ENCODE measurements around the gene DNAJA3.

DNAJA3 gene

DNA sequence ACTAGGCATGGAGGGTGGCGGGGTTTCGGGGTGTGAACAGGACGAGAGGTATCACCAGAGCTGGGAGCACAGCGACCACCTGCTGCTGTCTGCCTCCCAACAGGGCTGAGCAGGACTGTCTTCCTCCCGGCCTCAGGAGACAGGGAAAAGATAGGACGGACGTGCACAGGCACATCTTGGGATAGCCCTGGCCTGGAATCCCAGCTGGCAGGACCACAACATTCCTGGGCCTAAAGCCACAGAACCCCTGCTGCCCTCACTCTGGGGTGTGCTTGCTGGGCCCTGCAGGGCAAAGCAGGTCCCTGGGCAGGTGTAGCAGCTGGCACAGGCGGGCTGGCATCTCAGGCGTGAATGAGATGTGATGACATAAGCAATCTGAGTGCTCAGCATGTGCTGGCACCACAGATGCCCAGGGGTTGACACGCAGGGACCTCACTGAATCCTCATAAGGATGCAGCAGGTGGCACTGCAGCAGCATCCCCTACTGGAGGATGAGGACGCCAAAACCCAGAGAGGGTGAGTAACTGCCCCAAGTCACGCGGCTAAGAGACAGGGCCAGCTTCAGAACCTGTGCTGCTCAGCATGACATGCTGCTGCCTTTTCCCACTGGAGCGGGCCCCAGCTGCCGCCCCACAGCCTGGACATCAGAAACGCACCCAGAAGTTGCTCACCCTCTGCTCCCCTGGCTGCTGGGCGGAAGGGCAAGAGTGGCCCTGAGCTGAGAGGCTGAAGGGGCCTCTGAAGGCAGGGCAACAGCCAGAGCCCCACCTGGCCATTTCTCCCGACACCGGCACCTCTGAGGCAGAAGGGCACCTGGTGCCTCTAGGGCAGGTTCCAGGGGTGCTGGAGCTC lies 16.4 kb upstream of the DNAJA3 start:
- TF ChIP-seq SNAI2 (CRISPR knock-in tag; IDR thresholded peaks at IDR 0.05) (no peak), ZNF70 (CRISPR knock-in tag; IDR thresholded peaks at IDR 0.05) (no peak), BACH2 (CRISPR knock-in tag; IDR thresholded peaks at IDR 0.05; ENCODE audit: borderline replicate concordance) (no peak), ESRRG (CRISPR knock-in tag; IDR thresholded peaks at IDR 0.05) (no peak), ISL1 (CRISPR knock-in tag; IDR thresholded peaks at IDR 0.05) (no peak), OSR1 (CRISPR knock-in tag; IDR thresholded peaks at IDR 0.05) (no peak), TCF4 (CRISPR knock-in tag; IDR thresholded peaks at IDR 0.05; ENCODE audit: borderline replicate concordance) (no peak), RARB (CRISPR knock-in tag; IDR thresholded peaks at IDR 0.05) (no peak), GLIS3 (CRISPR knock-in tag; IDR thresholded peaks at IDR 0.05) (no peak), ZNF8 (CRISPR knock-in tag; IDR thresholded peaks at IDR 0.05) (no peak), PPARA (CRISPR knock-in tag; IDR thresholded peaks at IDR 0.05; ENCODE audit: borderline replicate concordance) (no peak), ZNF565 (CRISPR knock-in tag; conservative IDR thresholded peaks at IDR 0.05; ENCODE audit: low read depth) (no peak)
- no peak for ATAC-seq

DNA sequence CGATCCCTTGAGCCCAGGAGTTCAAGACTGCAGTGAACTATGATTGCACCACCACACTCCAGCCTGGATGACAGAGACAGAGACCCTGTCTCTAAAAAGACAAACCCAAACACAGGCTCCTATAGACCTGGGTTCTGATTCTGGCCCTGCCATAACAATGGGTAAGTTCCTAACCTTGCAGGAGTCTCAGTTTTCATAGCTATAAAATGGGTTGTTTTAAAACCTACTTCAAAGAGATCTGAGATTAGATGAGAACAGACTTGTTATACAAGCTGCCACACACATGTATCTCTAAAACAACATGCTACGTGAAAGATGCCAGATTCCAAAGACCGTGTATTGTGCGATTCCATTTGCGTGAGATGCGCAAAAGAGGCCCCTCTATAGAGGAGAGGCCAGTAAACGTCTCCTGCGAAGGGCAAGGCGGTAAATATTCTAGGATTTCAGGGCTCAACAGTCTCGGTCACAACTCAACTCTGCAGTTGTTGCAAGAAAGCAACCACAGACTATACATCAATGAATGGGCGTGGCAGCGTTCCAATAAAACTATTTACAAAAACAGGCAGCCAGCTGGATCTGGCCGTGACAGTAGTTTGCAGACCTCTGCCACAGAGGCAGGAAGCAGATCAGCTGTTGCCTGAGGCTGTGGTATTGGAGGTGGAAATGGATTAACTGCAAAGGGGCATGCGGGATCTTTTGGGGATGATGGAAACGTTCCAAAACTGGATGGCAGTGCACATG lies 15.2 kb upstream of the DNAJA3 start:
- TF ChIP-seq ARNTL (CRISPR knock-in tag; IDR thresholded peaks at IDR 0.05; ENCODE audit: borderline replicate concordance, low read depth) (no peak), TOX (CRISPR knock-in tag; IDR thresholded peaks at IDR 0.05; ENCODE audit: borderline replicate concordance) (no peak), BACH2 (CRISPR knock-in tag; IDR thresholded peaks at IDR 0.05; ENCODE audit: borderline replicate concordance) (no peak), ZNF8 (CRISPR knock-in tag; IDR thresholded peaks at IDR 0.05) (no peak), ZNF70 (CRISPR knock-in tag; IDR thresholded peaks at IDR 0.05) (no peak), ZFP3 (CRISPR knock-in tag; IDR thresholded peaks at IDR 0.05) (no peak), ZC3H10 (CRISPR knock-in tag; IDR thresholded peaks at IDR 0.05) (no peak), CSDC2 (CRISPR knock-in tag; IDR thresholded peaks at IDR 0.05) (no peak)
- TF ChIP-seq, protein P1, sequence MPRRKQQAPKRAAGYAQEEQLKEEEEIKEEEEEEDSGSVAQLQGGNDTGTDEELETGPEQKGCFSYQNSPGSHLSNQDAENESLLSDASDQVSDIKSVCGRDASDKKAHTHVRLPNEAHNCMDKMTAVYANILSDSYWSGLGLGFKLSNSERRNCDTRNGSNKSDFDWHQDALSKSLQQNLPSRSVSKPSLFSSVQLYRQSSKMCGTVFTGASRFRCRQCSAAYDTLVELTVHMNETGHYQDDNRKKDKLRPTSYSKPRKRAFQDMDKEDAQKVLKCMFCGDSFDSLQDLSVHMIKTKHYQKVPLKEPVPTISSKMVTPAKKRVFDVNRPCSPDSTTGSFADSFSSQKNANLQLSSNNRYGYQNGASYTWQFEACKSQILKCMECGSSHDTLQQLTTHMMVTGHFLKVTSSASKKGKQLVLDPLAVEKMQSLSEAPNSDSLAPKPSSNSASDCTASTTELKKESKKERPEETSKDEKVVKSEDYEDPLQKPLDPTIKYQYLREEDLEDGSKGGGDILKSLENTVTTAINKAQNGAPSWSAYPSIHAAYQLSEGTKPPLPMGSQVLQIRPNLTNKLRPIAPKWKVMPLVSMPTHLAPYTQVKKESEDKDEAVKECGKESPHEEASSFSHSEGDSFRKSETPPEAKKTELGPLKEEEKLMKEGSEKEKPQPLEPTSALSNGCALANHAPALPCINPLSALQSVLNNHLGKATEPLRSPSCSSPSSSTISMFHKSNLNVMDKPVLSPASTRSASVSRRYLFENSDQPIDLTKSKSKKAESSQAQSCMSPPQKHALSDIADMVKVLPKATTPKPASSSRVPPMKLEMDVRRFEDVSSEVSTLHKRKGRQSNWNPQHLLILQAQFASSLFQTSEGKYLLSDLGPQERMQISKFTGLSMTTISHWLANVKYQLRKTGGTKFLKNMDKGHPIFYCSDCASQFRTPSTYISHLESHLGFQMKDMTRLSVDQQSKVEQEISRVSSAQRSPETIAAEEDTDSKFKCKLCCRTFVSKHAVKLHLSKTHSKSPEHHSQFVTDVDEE (CRISPR knock-in tag; IDR thresholded peaks at IDR 0.05), result no peak
- TF ChIP-seq, protein P2, sequence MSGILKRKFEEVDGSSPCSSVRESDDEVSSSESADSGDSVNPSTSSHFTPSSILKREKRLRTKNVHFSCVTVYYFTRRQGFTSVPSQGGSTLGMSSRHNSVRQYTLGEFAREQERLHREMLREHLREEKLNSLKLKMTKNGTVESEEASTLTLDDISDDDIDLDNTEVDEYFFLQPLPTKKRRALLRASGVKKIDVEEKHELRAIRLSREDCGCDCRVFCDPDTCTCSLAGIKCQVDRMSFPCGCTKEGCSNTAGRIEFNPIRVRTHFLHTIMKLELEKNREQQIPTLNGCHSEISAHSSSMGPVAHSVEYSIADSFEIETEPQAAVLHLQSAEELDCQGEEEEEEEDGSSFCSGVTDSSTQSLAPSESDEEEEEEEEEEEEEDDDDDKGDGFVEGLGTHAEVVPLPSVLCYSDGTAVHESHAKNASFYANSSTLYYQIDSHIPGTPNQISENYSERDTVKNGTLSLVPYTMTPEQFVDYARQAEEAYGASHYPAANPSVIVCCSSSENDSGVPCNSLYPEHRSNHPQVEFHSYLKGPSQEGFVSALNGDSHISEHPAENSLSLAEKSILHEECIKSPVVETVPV (CRISPR knock-in tag; IDR thresholded peaks at IDR 0.05), result no peak
- no peak for ATAC-seq

DNA sequence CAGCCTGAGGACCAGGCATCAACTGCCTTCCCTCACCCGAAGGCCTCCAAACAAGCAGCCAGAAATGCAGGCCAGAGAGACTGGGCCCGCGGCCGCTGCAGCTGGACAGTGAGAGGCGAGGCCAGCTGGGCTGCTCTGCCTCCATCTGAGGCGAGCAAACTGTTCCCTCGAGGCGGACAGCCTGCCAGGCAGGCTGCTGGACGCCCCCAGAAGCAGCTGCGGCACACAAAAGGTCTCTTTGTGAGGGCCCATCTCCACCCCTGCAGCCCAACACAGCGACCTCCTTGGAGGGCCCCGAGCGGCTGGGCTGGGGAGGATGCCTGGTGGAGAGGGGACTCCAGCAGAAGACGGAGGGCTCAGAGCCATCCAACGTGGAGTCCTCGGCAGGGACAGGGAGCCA lies 14.0 kb upstream of the DNAJA3 start:
- TF ChIP-seq, protein P3, sequence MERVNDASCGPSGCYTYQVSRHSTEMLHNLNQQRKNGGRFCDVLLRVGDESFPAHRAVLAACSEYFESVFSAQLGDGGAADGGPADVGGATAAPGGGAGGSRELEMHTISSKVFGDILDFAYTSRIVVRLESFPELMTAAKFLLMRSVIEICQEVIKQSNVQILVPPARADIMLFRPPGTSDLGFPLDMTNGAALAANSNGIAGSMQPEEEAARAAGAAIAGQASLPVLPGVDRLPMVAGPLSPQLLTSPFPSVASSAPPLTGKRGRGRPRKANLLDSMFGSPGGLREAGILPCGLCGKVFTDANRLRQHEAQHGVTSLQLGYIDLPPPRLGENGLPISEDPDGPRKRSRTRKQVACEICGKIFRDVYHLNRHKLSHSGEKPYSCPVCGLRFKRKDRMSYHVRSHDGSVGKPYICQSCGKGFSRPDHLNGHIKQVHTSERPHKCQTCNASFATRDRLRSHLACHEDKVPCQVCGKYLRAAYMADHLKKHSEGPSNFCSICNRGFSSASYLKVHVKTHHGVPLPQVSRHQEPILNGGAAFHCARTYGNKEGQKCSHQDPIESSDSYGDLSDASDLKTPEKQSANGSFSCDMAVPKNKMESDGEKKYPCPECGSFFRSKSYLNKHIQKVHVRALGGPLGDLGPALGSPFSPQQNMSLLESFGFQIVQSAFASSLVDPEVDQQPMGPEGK (CRISPR knock-in tag; IDR thresholded peaks at IDR 0.05; ENCODE audit: borderline replicate concordance), result no peak
- TF ChIP-seq OSR1 (CRISPR knock-in tag; IDR thresholded peaks at IDR 0.05), result no peak
- no peak for TF ChIP-seq TCF4 (CRISPR knock-in tag; IDR thresholded peaks at IDR 0.05; ENCODE audit: borderline replicate concordance)
- TF ChIP-seq, protein P2 (CRISPR knock-in tag; IDR thresholded peaks at IDR 0.05), result no peak
- TF ChIP-seq RARB (CRISPR knock-in tag; IDR thresholded peaks at IDR 0.05), result no peak
- no peak for TF ChIP-seq ZNF70 (CRISPR knock-in tag; IDR thresholded peaks at IDR 0.05)
- TF ChIP-seq, protein P1 (CRISPR knock-in tag; IDR thresholded peaks at IDR 0.05), result no peak
- no peak for TF ChIP-seq TOX (CRISPR knock-in tag; IDR thresholded peaks at IDR 0.05; ENCODE audit: borderline replicate concordance)
- no peak for ATAC-seq
